Erythroblast (primary cell): Measurements from ENCODE around the gene ZSWIM6.

ENCODE experiments used
- GATA1 ChIP-seq: IDR thresholded peaks from 2 replicates; pipeline ENCODE4 v1.6.1; 2011; ENCODE audit warnings: low read depth, mild to moderate bottlenecking, control low read depth, low read length, moderate library complexity
- POLR2A ChIP-seq: IDR thresholded peaks from 2 replicates; pipeline ENCODE4 v1.6.1; 2011; ENCODE audit warnings: mild to moderate bottlenecking, low read length

GRCh38 chr5:61402970-61403900 lies 71.2 kb downstream of the ZSWIM6 start:
- no peak for TF ChIP-seq POLR2A
- TF ChIP-seq GATA1: no peak
